MV-4-11 (cell line): Measurements from ENCODE around the gene SPEF2.

Experiments
- DNase-seq: peaks from one replicate; lab custom pipeline; 2025; lab: John Stamatoyannopoulos, UW

SPEF2 gene

GRCh38 chr5:35856765-35857351 is 239.2 kb downstream of the SPEF2 start, which contains the start of gene IL7R:
IL7R (plus strand) TSS chr5:35856891; CDS start chr5:35856978, 87 bp downstream.
- DNase-seq, result peak; percentile 90

- DNase-seq, result no peak
Measured at GRCh38 chr5:35857606-35858205, 240.0 kb downstream of the SPEF2 start.

DNA sequence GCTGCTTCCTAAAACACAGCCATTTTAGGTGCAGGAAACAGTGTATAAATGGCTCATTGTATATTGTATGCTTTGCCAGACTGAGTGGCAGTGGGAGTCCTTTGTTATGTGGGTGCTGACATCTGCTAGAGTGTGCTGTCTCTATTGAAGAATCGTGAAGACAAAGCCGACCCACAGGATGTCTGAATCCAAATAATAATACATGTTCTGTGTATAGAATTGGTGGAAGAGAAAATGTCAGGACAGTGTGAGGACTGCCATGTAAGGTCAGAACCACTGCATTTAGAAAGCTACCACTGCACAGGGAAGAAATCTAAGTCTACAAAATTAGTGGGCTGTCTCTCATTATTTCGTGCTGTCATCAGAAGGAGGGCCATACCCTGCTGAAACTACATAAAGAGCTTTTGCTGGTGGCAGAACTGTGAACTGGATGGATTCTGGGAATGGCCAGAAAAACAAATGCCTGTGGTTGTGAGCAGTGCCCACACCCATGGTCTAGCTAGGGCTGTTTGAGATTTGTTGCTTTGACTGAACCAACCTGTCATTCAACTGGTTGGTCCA is 241.5 kb downstream of the SPEF2 start:
- DNase-seq, result no peak

DNA sequence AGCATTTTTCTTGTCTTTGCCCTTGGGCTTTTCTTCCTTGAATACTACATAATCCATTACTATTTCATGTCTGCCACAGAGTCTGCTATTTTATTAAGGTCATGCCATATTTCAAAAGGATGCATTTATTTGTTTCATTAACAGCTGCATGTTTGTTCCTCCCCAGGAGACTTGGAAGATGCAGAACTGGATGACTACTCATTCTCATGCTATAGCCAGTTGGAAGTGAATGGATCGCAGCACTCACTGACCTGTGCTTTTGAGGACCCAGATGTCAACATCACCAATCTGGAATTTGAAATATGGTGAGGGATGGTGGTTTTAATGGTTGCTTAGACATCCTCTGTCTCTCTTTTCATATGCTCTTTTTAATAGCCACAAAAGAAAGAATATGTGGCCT is 243.0 kb downstream of the SPEF2 start:
- no peak for DNase-seq

GRCh38 chr5:35861718-35862117 is 244.1 kb downstream of the SPEF2 start:
- no peak for DNase-seq

GRCh38 chr5:35862126-35862525 is 244.5 kb downstream of the SPEF2 start:
- no peak for DNase-seq

- DNase-seq, result peak; percentile 78
Measured at GRCh38 chr5:35863159-35863558, 245.5 kb downstream of the SPEF2 start.
